ENCODE measurements around the gene SOX10.

SOX10 gene

GRCh38 chr22:38014083-38014482, 29.7 kb upstream of the SOX10 start:
- Histone ChIP-seq H3K79me2 (no peaks in the 10 kb centered on the region), H3K9me3 (ENCODE audit: control insufficient read depth, low read length) (no peaks in the 10 kb centered on the region)

GRCh38 chr22:38012604-38013072, 28.3 kb upstream of the SOX10 start:
- Histone ChIP-seq H3K4me3 (ENCODE audit: low read depth, low read length) (no peak overlapping the region), H3K27ac (no peak overlapping the region), H3K4me1 (peaks cover 7% of the 10 kb centered on the region), H3K9me3 (ENCODE audit: control insufficient read depth, low read length) (no peaks in the 10 kb centered on the region), H3K4me2 (ENCODE audit: low read length) (no peak overlapping the region), H3K9ac (no peak overlapping the region), H2AFZ (no peak overlapping the region), H3K36me3 (ENCODE audit: control insufficient read depth, insufficient read depth, low read length) (no peaks in the 10 kb centered on the region), H3K79me2 (no peaks in the 10 kb centered on the region), H3K27me3 (ENCODE audit: control insufficient read depth, insufficient read depth, low read length) (no peaks in the 10 kb centered on the region)
- TF ChIP-seq CTCF (IDR thresholded peaks at IDR 0.05) = no peak

More at GRCh38 chr22:38014083-38014482, 29.7 kb upstream of the SOX10 start:
- no peaks in the 10 kb centered on the region for H3K27me3 ChIP-seq (ENCODE audit: control insufficient read depth, insufficient read depth, low read length)
- no peak overlapping the region for H3K27ac ChIP-seq
- TF ChIP-seq CTCF (IDR thresholded peaks at IDR 0.05) = no peak
- no peak overlapping the region for H3K9ac ChIP-seq
- H3K36me3 ChIP-seq (ENCODE audit: control insufficient read depth, insufficient read depth, low read length) = no peaks in the 10 kb centered on the region
- H3K4me3 ChIP-seq (ENCODE audit: low read depth, low read length) = no peak overlapping the region
- H2AFZ ChIP-seq = no peak overlapping the region
- peaks cover 7% of the 10 kb centered on the region for H3K4me1 ChIP-seq
- no peak overlapping the region for H3K4me2 ChIP-seq (ENCODE audit: low read length)

GRCh38 chr22:38009000-38009806, 24.8 kb upstream of the SOX10 start:
- H3K36me3 ChIP-seq (ENCODE audit: control insufficient read depth, insufficient read depth, low read length) = no peaks in the 10 kb centered on the region
- H3K9ac ChIP-seq = no peak overlapping the region
- no peak for TF ChIP-seq CTCF (IDR thresholded peaks at IDR 0.05)
- no peaks in the 10 kb centered on the region for H3K9me3 ChIP-seq (ENCODE audit: control insufficient read depth, low read length)
- no peaks in the 10 kb centered on the region for H3K27me3 ChIP-seq (ENCODE audit: control insufficient read depth, insufficient read depth, low read length)
- no peak overlapping the region for H3K4me3 ChIP-seq (ENCODE audit: low read depth, low read length)
- H2AFZ ChIP-seq = no peak overlapping the region
- H3K79me2 ChIP-seq = no peaks in the 10 kb centered on the region
- no peak overlapping the region for H3K27ac ChIP-seq
- no peaks in the 10 kb centered on the region for H3K4me1 ChIP-seq
- no peak overlapping the region for H3K4me2 ChIP-seq (ENCODE audit: low read length)

GRCh38 chr22:38007330-38007902, 23.1 kb upstream of the SOX10 start:
- Histone ChIP-seq H3K4me1 (no peaks in the 10 kb centered on the region), H3K79me2 (no peaks in the 10 kb centered on the region), H3K27ac (no peak overlapping the region), H2AFZ (no peak overlapping the region), H3K4me2 (ENCODE audit: low read length) (no peak overlapping the region), H3K27me3 (ENCODE audit: control insufficient read depth, insufficient read depth, low read length) (no peaks in the 10 kb centered on the region), H3K36me3 (ENCODE audit: control insufficient read depth, insufficient read depth, low read length) (no peaks in the 10 kb centered on the region), H3K9ac (no peak overlapping the region), H3K9me3 (ENCODE audit: control insufficient read depth, low read length) (no peaks in the 10 kb centered on the region), H3K4me3 (ENCODE audit: low read depth, low read length) (no peak overlapping the region)
- TF ChIP-seq CTCF (IDR thresholded peaks at IDR 0.05) = no peak

All from parathyroid adenoma (tissue), 2 donors.